ENCODE data around the gene SCARF2.

Gene SCARF2

GRCh38 chr22:20408891-20409290, 28.7 kb downstream of the SCARF2 start:
- DNase-seq (ENCODE audit: low read depth in 2 of 2): no peak

- DNase-seq (ENCODE audit: low read depth in 2 of 2): no peak
These were observed 29.8 kb downstream of the SCARF2 start for GRCh38 chr22:20407829-20408228.

GRCh38 chr22:20406686-20407408, 30.8 kb downstream of the SCARF2 start:
- DNase-seq (ENCODE audit: low read depth in 2 of 2): no peak

GRCh38 chr22:20405931-20406685, 31.5 kb downstream of the SCARF2 start:
- DNase-seq (ENCODE audit: low read depth in 2 of 2): no peak

- DNase-seq (ENCODE audit: low read depth in 2 of 2): no peak
These were observed 32.2 kb downstream of the SCARF2 start for GRCh38 chr22:20405291-20405930.

- DNase-seq (ENCODE audit: low read depth in 2 of 2): no peak
These were observed 32.7 kb downstream of the SCARF2 start for GRCh38 chr22:20404881-20405280.

- no peak for DNase-seq (ENCODE audit: low read depth in 2 of 2)
These were observed 33.9 kb downstream of the SCARF2 start for GRCh38 chr22:20403779-20404140.

- DNase-seq (ENCODE audit: low read depth in 2 of 2): no peak
These were observed 34.5 kb downstream of the SCARF2 start for GRCh38 chr22:20402960-20403778.

GRCh38 chr22:20401376-20402014, 36.1 kb downstream of the SCARF2 start:
- DNase-seq (ENCODE audit: low read depth in 2 of 2): no peak

- no peak for DNase-seq (ENCODE audit: low read depth in 2 of 2)
These were observed 36.8 kb downstream of the SCARF2 start for GRCh38 chr22:20400606-20401375.

GRCh38 chr22:20399866-20400605, 37.6 kb downstream of the SCARF2 start:
- DNase-seq (ENCODE audit: low read depth in 2 of 2): no peak

GRCh38 chr22:20398420-20398819, 39.2 kb downstream of the SCARF2 start:
- no peak for DNase-seq (ENCODE audit: low read depth in 2 of 2)

GRCh38 chr22:20397498-20397897, 40.1 kb downstream of the SCARF2 start:
- no peak for DNase-seq (ENCODE audit: low read depth in 2 of 2)

- DNase-seq (ENCODE audit: low read depth in 2 of 2): no peak
These were observed 41.0 kb downstream of the SCARF2 start for GRCh38 chr22:20396639-20397038.

GRCh38 chr22:20395907-20396287, 41.7 kb downstream of the SCARF2 start:
- no peak for DNase-seq (ENCODE audit: low read depth in 2 of 2)

- DNase-seq (ENCODE audit: low read depth in 2 of 2): no peak
These were observed 42.3 kb downstream of the SCARF2 start for GRCh38 chr22:20395181-20395906.

- peak; percentile 64 to 78 for DNase-seq (ENCODE audit: low read depth in 2 of 2)
These were observed 43.7 kb downstream of the SCARF2 start, which contains the start of gene ZNF74 for GRCh38 chr22:20393705-20394476. ZNF74 (plus strand) TSS chr22:20394151; CDS start chr22:20394629, 478 bp downstream.

GRCh38 chr22:20392983-20393704, 44.5 kb downstream of the SCARF2 start:
- DNase-seq (ENCODE audit: low read depth in 2 of 2): no peak

All from stimulated activated CD8-positive, alpha-beta memory T cell treated with anti-CD3 and anti-CD28 coated beads, Interleukin-7, amount 100 ng/mL, for 4 hours (primary cell).